H1 (cell line): ENCODE measurements around the gene NR3C2. TPM values are rescaled to one million over a fixed set of nuclear protein-coding genes. Genes with fewer than 3 reads are reported as not detected.

Experiments used
- CTCF ChIA-PET: fragments of 300-600 bp; sonication (Branson Sonifier 250); formaldehyde crosslinking; loops from one replicate; lab custom pipeline; 2021; ENCODE audit not compliant: partially characterized antibody; lab: Charles Lee
- POLR2A ChIA-PET: fragments of 300-600 bp; sonication (Branson Sonifier 250); formaldehyde crosslinking; loops from one replicate; lab custom pipeline; 2021; ENCODE audit warnings: inconsistent platforms; ENCODE audit not compliant: partially characterized antibody; lab: Charles Lee
- DNase-seq, 2 experiments: peaks; one replicate each; pipeline versions ENCODE4 v3.0.0 to v3.0.0-alpha.2; 2010 to 2022; ENCODE audit warnings: low spot score in 2 of 2, low read depth in 1 of 2, mixed read lengths in 1 of 2
- FAIRE-seq: peaks from 2 replicates; lab custom pipeline; 2011; peaks lifted over from hg19 to GRCh38; lab: Jason Lieb, UNC
- H2AFZ ChIP-seq: 2 replicates; pipeline ENCODE4 v1.8.1; 2012; ENCODE audit warnings: low read length, inconsistent platforms
- H2AK5ac ChIP-seq: 2 replicates; pipeline ENCODE4 v1.6.1; 2013; ENCODE audit warnings: low read depth, low read length
- H2BK120ac ChIP-seq: replicated peaks from 2 replicates; pipeline ENCODE3; 2013; ENCODE audit warnings: low read depth, low read length, inconsistent platforms
- H2BK12ac ChIP-seq: 2 replicates; pipeline ENCODE4 v1.6.1; 2013; ENCODE audit warnings: low read depth, low read length
- H2BK15ac ChIP-seq: 2 replicates; pipeline ENCODE4 v1.6.1; 2013; ENCODE audit warnings: low read length
- H2BK20ac ChIP-seq: 2 replicates; pipeline ENCODE4 v1.6.1; 2013; ENCODE audit warnings: low read length
- H2BK5ac ChIP-seq: 2 replicates; pipeline ENCODE4 v1.6.1; 2013; ENCODE audit warnings: low read depth, low read length
- H3K14ac ChIP-seq: 2 replicates; pipeline ENCODE4 v1.6.1; 2013; ENCODE audit warnings: inconsistent platforms; ENCODE audit not compliant: insufficient read length
- H3K18ac ChIP-seq: 2 replicates; pipeline ENCODE4 v1.6.1; 2013; ENCODE audit warnings: low read length; ENCODE audit errors: extremely low read depth
- H3K23ac ChIP-seq: 2 replicates; pipeline ENCODE4 v1.6.1; 2013; ENCODE audit warnings: inconsistent platforms; ENCODE audit not compliant: insufficient read length
- H3K23me2 ChIP-seq: 2 replicates; pipeline ENCODE4 v1.6.1; 2013; ENCODE audit warnings: low read depth, low read length
- H3K27ac ChIP-seq: 2 replicates; pipeline ENCODE4 v1.6.1; 2011; ENCODE audit warnings: low read depth, low read length, inconsistent platforms
- H3K27me3 ChIP-seq, 4 experiments: replicated peaks in 1 of 4; 1 replicate in 1 of 4; 2 replicates in 3 of 4; pipeline versions ENCODE4 v1.6.1 to v1.8.1; 2011 to 2013; ENCODE audit warnings: low read length in 3 of 4, mild to moderate bottlenecking in 3 of 4, inconsistent platforms in 2 of 4, mixed read lengths in 2 of 4, moderate library complexity in 1 of 4; ENCODE audit not compliant: control insufficient read depth in 3 of 4, insufficient read depth in 3 of 4; ENCODE audit errors: extremely low read depth in 1 of 4
- H3K36me3 ChIP-seq, 4 experiments: 2 replicates each; pipeline versions ENCODE4 v1.6.1 to v1.8.1; 2011 to 2013; ENCODE audit warnings: mild to moderate bottlenecking in 4 of 4, low read length in 3 of 4, moderate library complexity in 2 of 4, control low read depth in 1 of 4, inconsistent platforms in 1 of 4; ENCODE audit not compliant: insufficient read depth in 4 of 4, control insufficient read depth in 2 of 4
- H3K4ac ChIP-seq: replicated peaks from 2 replicates; pipeline ENCODE3; 2013; ENCODE audit warnings: low read length, low read depth, mixed read lengths, inconsistent platforms; ENCODE audit not compliant: insufficient read length
- H3K4me1 ChIP-seq, 4 experiments: replicated peaks in 1 of 4; 1 replicate in 1 of 4; 2 replicates in 3 of 4; pipeline versions ENCODE4 v1.6.1 to v1.8.1; 2011 to 2013; ENCODE audit warnings: low read length in 3 of 4, inconsistent platforms in 2 of 4, mixed read lengths in 1 of 4; ENCODE audit not compliant: insufficient read depth in 4 of 4, control insufficient read depth in 3 of 4
- H3K4me2 ChIP-seq, 2 experiments: 2 replicates each; pipeline versions ENCODE4 v1.6.1 to v1.8.1; 2011 to 2013; ENCODE audit warnings: low read depth in 2 of 2, low read length in 2 of 2, control low read depth in 1 of 2, inconsistent platforms in 1 of 2, mild to moderate bottlenecking in 1 of 2; ENCODE audit not compliant: insufficient read depth in 1 of 2
- H3K4me3 ChIP-seq, 4 experiments: fragments of 200-600, 300-600 bp in 1 of 4; sonication (generic), shearing (Covaris generic), sonication (Bioruptor Twin) in 1 of 4; 2 replicates each; pipeline versions ENCODE4 v1.5.1 to v1.8.1; 2011 to 2016; ENCODE audit warnings: low read length in 4 of 4, low read depth in 3 of 4, control low read depth in 2 of 4, inconsistent platforms in 2 of 4, mild to moderate bottlenecking in 2 of 4, mixed read lengths in 1 of 4, moderate library complexity in 1 of 4; ENCODE audit not compliant: insufficient read depth in 2 of 4; ENCODE audit errors: extremely low read depth in 1 of 4
- H3K56ac ChIP-seq: replicated peaks from 2 replicates; pipeline ENCODE3; 2013; ENCODE audit warnings: low read depth, mild to moderate bottlenecking, mixed read lengths, low read length, inconsistent platforms; ENCODE audit not compliant: insufficient read length
- H3K79me1 ChIP-seq: 2 replicates; pipeline ENCODE4 v1.6.1; 2013; ENCODE audit warnings: low read depth, low read length, control low read depth
- H3K79me2 ChIP-seq, 2 experiments: 2 replicates each; pipeline versions ENCODE4 v1.6.1 to v1.8.1; 2012 to 2013; ENCODE audit warnings: low read length in 2 of 2, mild to moderate bottlenecking in 2 of 2, inconsistent platforms in 1 of 2; ENCODE audit not compliant: insufficient read depth in 2 of 2, control insufficient read depth in 1 of 2
- H3K9ac ChIP-seq, 4 experiments: replicated peaks in 1 of 4; 1 replicate in 1 of 4; 2 replicates in 3 of 4; pipeline versions ENCODE4 v1.6.1 to v1.8.1; 2011 to 2013; ENCODE audit warnings: low read depth in 3 of 4, low read length in 3 of 4, control low read depth in 2 of 4, mild to moderate bottlenecking in 2 of 4, moderate library complexity in 2 of 4, inconsistent platforms in 1 of 4; ENCODE audit errors: extremely low read depth in 1 of 4
- H3K9me3 ChIP-seq, 2 experiments: 2 replicates each; pipeline versions ENCODE4 v1.6.1 to v1.8.1; 2012 to 2013; ENCODE audit warnings: mild to moderate bottlenecking in 2 of 2, moderate library complexity in 2 of 2, control low read depth in 1 of 2, inconsistent platforms in 1 of 2, low read depth in 1 of 2, low read length in 1 of 2, mixed read lengths in 1 of 2; ENCODE audit not compliant: insufficient read depth in 2 of 2
- H4K20me1 ChIP-seq, 2 experiments: replicated peaks in 1 of 2; 2 replicates each; pipeline versions ENCODE3 to v1.8.1; 2011 to 2013; ENCODE audit warnings: inconsistent platforms in 2 of 2, low read length in 2 of 2, mild to moderate bottlenecking in 1 of 2; ENCODE audit not compliant: insufficient read depth in 2 of 2, control insufficient read depth in 1 of 2
- H4K5ac ChIP-seq: 2 replicates; pipeline ENCODE4 v1.6.1; 2013; ENCODE audit warnings: low read length, low read depth, mixed read lengths, inconsistent platforms; ENCODE audit not compliant: insufficient read length
- H4K8ac ChIP-seq: 2 replicates; pipeline ENCODE4 v1.8.0; 2013; ENCODE audit warnings: mild to moderate bottlenecking, moderate library complexity, low read length, inconsistent platforms; ENCODE audit not compliant: insufficient read depth; ENCODE audit errors: extremely low read depth
- H4K91ac ChIP-seq: replicated peaks from 2 replicates; pipeline ENCODE3; 2013; ENCODE audit warnings: low read length, mixed read lengths, inconsistent platforms; ENCODE audit not compliant: insufficient read length
- ATF3 ChIP-seq: IDR thresholded peaks from 2 replicates; pipeline ENCODE4 v1.6.1; 2011; ENCODE audit warnings: low read depth, mild to moderate bottlenecking, low read length; ENCODE audit not compliant: insufficient read depth
- E2F6 ChIP-seq: IDR thresholded peaks from 2 replicates; pipeline ENCODE4 v1.6.1; 2012; ENCODE audit warnings: inconsistent platforms
- KDM5A ChIP-seq: fragments of 200-600 bp; IDR thresholded peaks from 2 replicates; pipeline ENCODE4 v1.7.1; 2012; ENCODE audit warnings: mild to moderate bottlenecking, low read length, inconsistent platforms, mixed read lengths
- WGBS, 2 experiments: shearing (Covaris generic) in 1 of 2; methylation state at CpG; one replicate each; pipeline versions ENCODE4 v1.1.6 to v1.1.7; 2013 to 2015; ENCODE audit warnings: low lambda C conversion rate in 2 of 2, mixed read lengths in 2 of 2, inconsistent platforms in 1 of 2, low coverage in 1 of 2, missing lambda C conversion rate in 1 of 2; ENCODE audit not compliant: insufficient replicate concordance in 2 of 2, insufficient coverage in 1 of 2, insufficient read length in 1 of 2; ENCODE audit errors: extremely low coverage in 1 of 2, missing lambda C conversion rate in 1 of 2; 5-methylcytosine and 5-hydroxymethylcytosine counted together
- polyA plus RNA-seq, 7 experiments: library from polyadenylated mRNA; depleted of rRNA in 3 of 7; stranded (reverse) in 5 of 7; unstranded in 2 of 7; fragments of >200 nt in 5 of 7; fragments of 200-250 nt in 2 of 7; gene quantifications; 1 replicate in 5 of 7; 2 replicates in 1 of 7; 4 replicates in 1 of 7; pipeline versions ENCODE4 v1.2.1 to v1.2.3, GENCODE V29; 2011 to 2013; ENCODE audit warnings: missing spikeins in 2 of 7, mixed read lengths in 2 of 7
- total RNA-seq: library from RNA; stranded (reverse); fragmentation: NEBNext Ultra II Directional; extraction: Animal tissue kit (Norgen Biotek cat#: 25700); gene quantifications from 2 replicates; pipeline ENCODE4 v1.2.1, GENCODE V29; 2021

Gene NR3C2
- total and polyA plus RNA-seq, 2 of the 8 experiments (the other 6 are each of a cell fraction or from before 2014, with no cell fraction given): 0.80 to 3.9 TPM

GRCh38 chr4:148359769-148360168 lies 82.4 kb downstream of the NR3C2 start:
- H2BK12ac ChIP-seq: no peak overlapping the region
- FAIRE-seq (no peak), DNase-seq (no peak)
- TF ChIP-seq E2F6: no peak
- no peak for TF ChIP-seq KDM5A
- no peak for TF ChIP-seq ATF3
- no peak overlapping the region for H3K56ac ChIP-seq
- H3K9me3 ChIP-seq: no peaks in the 10 kb centered on the region
- CTCF ChIA-PET: no interaction called here
- H3K4me1 ChIP-seq: no peaks in the 10 kb centered on the region; a peak in 1 of 7 replicates
- H3K4me3 ChIP-seq: no peak overlapping the region
- H3K79me1 ChIP-seq: no peaks in the 10 kb centered on the region
- H2BK15ac ChIP-seq: no peak overlapping the region
- POLR2A ChIA-PET: no interaction called here
- H4K91ac ChIP-seq: no peak overlapping the region
- H2BK20ac ChIP-seq: no peak overlapping the region
- no peak overlapping the region for H3K27ac ChIP-seq
- no peak overlapping the region for H2BK5ac ChIP-seq
- no peak overlapping the region for H3K4me2 ChIP-seq
- H3K18ac ChIP-seq: no peak overlapping the region
- no peak overlapping the region for H4K8ac ChIP-seq
- H3K23ac ChIP-seq: no peak overlapping the region
- H3K27me3 ChIP-seq: no peaks in the 10 kb centered on the region
- no peak overlapping the region for H2BK120ac ChIP-seq
- H2AFZ ChIP-seq: no peak overlapping the region
- WGBS, 2 experiments: 58% methylated on average over 1 of the region's 1 CpG; no CpG with 5 or more reads in 1 of the 2 experiments
- no peaks in the 10 kb centered on the region; a peak in 1 of 8 replicates for H3K36me3 ChIP-seq
- no peaks in the 10 kb centered on the region for H3K79me2 ChIP-seq
- no peak overlapping the region for H3K4ac ChIP-seq
- no peaks in the 10 kb centered on the region; the same call in 1 of the 2 replicates for H3K23me2 ChIP-seq
- no peak overlapping the region for H3K14ac ChIP-seq
- peak overlapping the region in 1 of 4 experiments; percentile 34; a peak in 1 of 7 replicates for H3K9ac ChIP-seq
- no peak overlapping the region for H4K5ac ChIP-seq
- H4K20me1 ChIP-seq: no peaks in the 10 kb centered on the region
- no peak overlapping the region for H2AK5ac ChIP-seq
